Kidney (tissue), 14 donors: Measurements from ENCODE around the gene EIF4E1B. TPM values are rescaled to one million over a fixed set of nuclear protein-coding genes. Genes with fewer than 3 reads are reported as not detected.

Experiments used
- DNase-seq, 5 donors: peaks; one replicate each; pipeline ENCODE4 v3.0.0-alpha.2; 2013 to 2020
- FAIRE-seq: peaks from 2 replicates; lab custom pipeline; 2012; peaks lifted over from hg19 to GRCh38; lab: Jason Lieb, UNC
- H3K27ac ChIP-seq, 2 donors: one replicate each; pipeline ENCODE4 v1.7.0; 2013; ENCODE audit warnings: low read depth in 2 of 2, low read length in 2 of 2, inconsistent platforms in 1 of 2
- H3K27me3 ChIP-seq: one replicate; pipeline ENCODE4 v1.7.1; 2013; ENCODE audit warnings: low read length, inconsistent platforms; ENCODE audit not compliant: control insufficient read depth, insufficient read depth
- H3K36me3 ChIP-seq, 3 donors: one replicate each; pipeline versions ENCODE4 v1.7.0 to v1.7.1; 2013; ENCODE audit warnings: low read length in 3 of 3, control low read depth in 1 of 3, inconsistent platforms in 1 of 3; ENCODE audit not compliant: insufficient read depth in 3 of 3, control insufficient read depth in 2 of 3
- H3K4me1 ChIP-seq, 3 donors: one replicate each; pipeline versions ENCODE4 v1.7.0 to v1.7.1; 2013; ENCODE audit warnings: low read length in 3 of 3, inconsistent platforms in 1 of 3, low read depth in 1 of 3; ENCODE audit not compliant: control insufficient read depth in 2 of 3, insufficient read depth in 2 of 3
- H3K4me3 ChIP-seq, 3 donors: one replicate each; pipeline versions ENCODE4 v1.7.0 to v1.8.1; 2013; ENCODE audit warnings: low read length in 3 of 3, control low read depth in 1 of 3, inconsistent platforms in 1 of 3
- H3K9ac ChIP-seq, 3 donors: one replicate each; pipeline versions ENCODE4 v1.7.0 to v1.7.1; 2013; ENCODE audit warnings: low read length in 3 of 3, control low read depth in 1 of 3, inconsistent platforms in 1 of 3
- H3K9me3 ChIP-seq, 3 donors: one replicate each; pipeline versions ENCODE4 v1.7.0 to v1.7.1; 2013; ENCODE audit warnings: low read length in 3 of 3, control low read depth in 1 of 3, inconsistent platforms in 1 of 3; ENCODE audit not compliant: control insufficient read depth in 2 of 3, insufficient read depth in 1 of 3
- intact Hi-C: fragments of 100-400 bp; cut with DNase I; formaldehyde crosslinking; loops from one replicate; pipeline ENCODE4 v1.11.1; 2022
- microRNA-seq: library from miRNA; unstranded; fragments of <30 nt; microRNA quantifications from one replicate; pipeline ENCODE4 v1.2.0, GENCODE V29; 2020
- polyA plus RNA-seq: library from polyadenylated mRNA; stranded (reverse); fragments of 350-450 nt; fragmentation: Illumina TruSeq; extraction: RNeasy Lipid Tissue Mini Kit (QIAGEN cat#74804); gene quantifications from one replicate; pipeline ENCODE4 v1.2.3, GENCODE V29; 2014; ENCODE audit warnings: low read depth, low replicate concordance; ENCODE audit not compliant: insufficient read depth
- total RNA-seq: library from RNA; stranded (reverse); fragmentation: NEBNext Ultra II Directional; extraction: Animal tissue kit (Norgen Biotek cat#: 25700); gene quantifications from one replicate; pipeline ENCODE4 v1.2.1, GENCODE V29; 2021
- TF ChIP-seq, protein P1 (sequence below): IDR thresholded peaks from 3 replicates; pipeline ENCODE4 v1.5.1; 2012; ENCODE audit warnings: mild to moderate bottlenecking, moderate library complexity, borderline replicate concordance; ENCODE audit not compliant: insufficient read depth; ENCODE audit errors: extremely low read depth
- donor health status: control.
- donor health status: control.
- donor health status: control.
- donor health status: control.
- donor health status: control.
- donor health status: DM: yes; HTN: yes; CAD: no.
- donor health status: Normal renal cell carcinoma (clear cell type).

Gene EIF4E1B
- total and polyA plus RNA-seq, 2 donors from 2014 or later, result not detected

DNA sequence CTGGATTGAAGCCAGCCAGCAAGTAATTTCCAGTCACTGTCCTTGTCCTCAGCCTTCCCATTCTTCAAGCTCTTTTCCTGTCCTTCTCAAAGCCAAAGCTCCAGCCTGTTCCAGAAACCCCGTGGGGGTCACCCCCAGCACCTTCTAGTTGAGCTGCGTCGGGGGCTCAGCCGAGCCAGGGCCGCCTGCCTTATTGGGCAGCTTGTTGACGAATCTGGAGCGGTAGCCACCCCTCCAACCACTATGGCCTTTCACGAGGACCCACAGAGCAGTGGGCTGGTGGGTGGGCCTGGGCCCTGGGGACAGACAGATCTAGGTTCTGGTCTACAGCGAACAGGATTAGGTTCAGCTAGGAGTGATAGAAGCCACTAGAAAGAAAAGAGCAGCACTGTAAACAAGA lies 64.2 kb downstream of the EIF4E1B start:
- TF ChIP-seq, protein P1, sequence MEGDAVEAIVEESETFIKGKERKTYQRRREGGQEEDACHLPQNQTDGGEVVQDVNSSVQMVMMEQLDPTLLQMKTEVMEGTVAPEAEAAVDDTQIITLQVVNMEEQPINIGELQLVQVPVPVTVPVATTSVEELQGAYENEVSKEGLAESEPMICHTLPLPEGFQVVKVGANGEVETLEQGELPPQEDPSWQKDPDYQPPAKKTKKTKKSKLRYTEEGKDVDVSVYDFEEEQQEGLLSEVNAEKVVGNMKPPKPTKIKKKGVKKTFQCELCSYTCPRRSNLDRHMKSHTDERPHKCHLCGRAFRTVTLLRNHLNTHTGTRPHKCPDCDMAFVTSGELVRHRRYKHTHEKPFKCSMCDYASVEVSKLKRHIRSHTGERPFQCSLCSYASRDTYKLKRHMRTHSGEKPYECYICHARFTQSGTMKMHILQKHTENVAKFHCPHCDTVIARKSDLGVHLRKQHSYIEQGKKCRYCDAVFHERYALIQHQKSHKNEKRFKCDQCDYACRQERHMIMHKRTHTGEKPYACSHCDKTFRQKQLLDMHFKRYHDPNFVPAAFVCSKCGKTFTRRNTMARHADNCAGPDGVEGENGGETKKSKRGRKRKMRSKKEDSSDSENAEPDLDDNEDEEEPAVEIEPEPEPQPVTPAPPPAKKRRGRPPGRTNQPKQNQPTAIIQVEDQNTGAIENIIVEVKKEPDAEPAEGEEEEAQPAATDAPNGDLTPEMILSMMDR, result no peak
- Histone ChIP-seq H3K27ac (no peak overlapping the region), H3K9ac (no peak overlapping the region), H3K9me3 (no peaks in the 10 kb centered on the region), H3K27me3 (no peaks in the 10 kb centered on the region), H3K36me3 (no peaks in the 10 kb centered on the region), H3K4me3 (no peak overlapping the region), H3K4me1 (peaks cover 0 to 3% (median 0%) of the 10 kb centered on the region in 3 donors)
- intact Hi-C loops, result no loop called here
- DNase-seq (no peak), FAIRE-seq (no peak)

DNA sequence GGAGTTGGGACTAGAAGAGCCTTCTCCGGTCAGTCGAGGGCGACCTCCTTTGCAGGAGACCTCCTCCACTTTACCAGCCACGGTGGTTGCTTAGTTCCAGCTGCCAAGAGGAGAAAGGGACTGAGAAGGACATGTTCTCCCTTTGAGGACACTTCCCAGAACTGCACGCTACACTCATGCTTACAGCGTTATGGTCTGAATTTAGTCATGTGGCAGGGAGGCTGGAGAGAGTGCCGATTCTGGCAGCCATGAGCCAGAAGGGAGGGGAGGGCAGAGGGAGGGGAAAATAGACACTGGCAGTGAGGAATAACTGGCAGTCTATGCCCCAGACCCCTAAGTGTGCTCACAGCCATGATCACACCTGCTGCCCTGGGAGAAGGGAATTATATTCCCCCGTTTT lies 64.6 kb downstream of the EIF4E1B start:
- TF ChIP-seq, protein P1, result no peak
- intact Hi-C loops, result no loop called here
- no peaks in the 10 kb centered on the region for H3K27me3 ChIP-seq

More for the DNA sequence above, 64.6 kb downstream of the EIF4E1B start:
- H3K4me1 ChIP-seq, result peaks cover 0 to 3% (median 0%) of the 10 kb centered on the region in 3 donors
- no peak overlapping the region for H3K9ac ChIP-seq
- DNase-seq, result no peak
- no peaks in the 10 kb centered on the region for H3K36me3 ChIP-seq
- no peaks in the 10 kb centered on the region for H3K9me3 ChIP-seq
- no peak for FAIRE-seq
- no peak overlapping the region for H3K4me3 ChIP-seq
- H3K27ac ChIP-seq, result no peak overlapping the region

Small RNAs within 50 kb of the gene (microRNA-seq; reads per million reads assigned to microRNA genes)
- not detected for gene MIR4281

Other genes with a start within 250 kb of the EIF4E1B start
- 18.1 TPM for gene NOP16, start 242.1 kb upstream of the EIF4E1B start, total RNA-seq
- 32.1 TPM for gene NOP16, start 242.1 kb upstream of the EIF4E1B start, polyA plus RNA-seq
- 105 TPM for gene HIGD2A, start 241.9 kb upstream of the EIF4E1B start, total RNA-seq
- gene HIGD2A, start 241.9 kb upstream of the EIF4E1B start, polyA plus RNA-seq, result 344 TPM
- 76.3 TPM for gene CLTB, start 214.1 kb upstream of the EIF4E1B start, total RNA-seq
- gene CLTB, start 214.1 kb upstream of the EIF4E1B start, polyA plus RNA-seq, result 151 TPM
- 31.7 TPM for gene FAF2, start 182.3 kb upstream of the EIF4E1B start, total RNA-seq
- gene FAF2, start 182.3 kb upstream of the EIF4E1B start, polyA plus RNA-seq, result 11.1 TPM
- 61.8 TPM for gene RNF44, start 93.3 kb upstream of the EIF4E1B start, total RNA-seq
- gene RNF44, start 93.3 kb upstream of the EIF4E1B start, polyA plus RNA-seq, result 12.5 TPM
- 4.2 TPM for gene CDHR2, start 81.3 kb upstream of the EIF4E1B start, total RNA-seq
- 8.0 TPM for gene CDHR2, start 81.3 kb upstream of the EIF4E1B start, polyA plus RNA-seq
- gene GPRIN1, start 20.5 kb upstream of the EIF4E1B start, total RNA-seq, result 1.3 TPM
- 0.45 TPM for gene GPRIN1, start 20.5 kb upstream of the EIF4E1B start, polyA plus RNA-seq
- gene SNCB, start 141 bp upstream of the EIF4E1B start, total RNA-seq, result not detected
- not detected for gene SNCB, start 141 bp upstream of the EIF4E1B start, polyA plus RNA-seq
- gene TSPAN17, start 16.8 kb downstream of the EIF4E1B start, total RNA-seq, result 34.3 TPM
- gene TSPAN17, start 16.8 kb downstream of the EIF4E1B start, polyA plus RNA-seq, result 32.1 TPM
- gene UNC5A, start 179.9 kb downstream of the EIF4E1B start, total RNA-seq, result 1.5 TPM
- gene UNC5A, start 179.9 kb downstream of the EIF4E1B start, polyA plus RNA-seq, result not detected